ENCODE measurements around the gene PCDH10.
A peak's percentile ranks its signal among the peaks of the same experiment; 100 is the strongest.
"Not testable (repeated sequence)": the region's sequence is repeated elsewhere in the genome, so short reads cannot be mapped to it uniquely, and the experiment has no call there.

The PCDH10 gene

DNA sequence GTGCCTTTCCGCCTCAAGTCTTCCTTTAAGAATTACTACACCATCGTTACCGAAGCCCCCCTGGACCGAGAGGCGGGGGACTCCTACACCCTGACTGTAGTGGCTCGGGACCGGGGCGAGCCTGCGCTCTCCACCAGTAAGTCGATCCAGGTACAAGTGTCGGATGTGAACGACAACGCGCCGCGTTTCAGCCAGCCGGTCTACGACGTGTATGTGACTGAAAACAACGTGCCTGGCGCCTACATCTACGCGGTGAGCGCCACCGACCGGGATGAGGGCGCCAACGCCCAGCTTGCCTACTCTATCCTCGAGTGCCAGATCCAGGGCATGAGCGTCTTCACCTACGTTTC is 2.2 kb downstream of the PCDH10 start:
- no peak for DNase-seq

DNA sequence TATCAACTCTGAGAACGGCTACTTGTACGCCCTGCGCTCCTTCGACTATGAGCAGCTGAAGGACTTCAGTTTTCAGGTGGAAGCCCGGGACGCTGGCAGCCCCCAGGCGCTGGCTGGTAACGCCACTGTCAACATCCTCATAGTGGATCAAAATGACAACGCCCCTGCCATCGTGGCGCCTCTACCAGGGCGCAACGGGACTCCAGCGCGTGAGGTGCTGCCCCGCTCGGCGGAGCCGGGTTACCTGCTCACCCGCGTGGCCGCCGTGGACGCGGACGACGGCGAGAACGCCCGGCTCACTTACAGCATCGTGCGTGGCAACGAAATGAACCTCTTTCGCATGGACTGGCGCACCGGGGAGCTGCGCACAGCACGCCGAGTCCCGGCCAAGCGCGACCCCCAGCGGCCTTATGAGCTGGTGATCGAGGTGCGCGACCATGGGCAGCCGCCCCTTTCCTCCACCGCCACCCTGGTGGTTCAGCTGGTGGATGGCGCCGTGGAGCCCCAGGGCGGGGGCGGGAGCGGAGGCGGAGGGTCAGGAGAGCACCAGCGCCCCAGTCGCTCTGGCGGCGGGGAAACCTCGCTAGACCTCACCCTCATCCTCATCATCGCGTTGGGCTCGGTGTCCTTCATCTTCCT is 2.7 kb downstream of the PCDH10 start:
- DNase-seq: no peak

DNA sequence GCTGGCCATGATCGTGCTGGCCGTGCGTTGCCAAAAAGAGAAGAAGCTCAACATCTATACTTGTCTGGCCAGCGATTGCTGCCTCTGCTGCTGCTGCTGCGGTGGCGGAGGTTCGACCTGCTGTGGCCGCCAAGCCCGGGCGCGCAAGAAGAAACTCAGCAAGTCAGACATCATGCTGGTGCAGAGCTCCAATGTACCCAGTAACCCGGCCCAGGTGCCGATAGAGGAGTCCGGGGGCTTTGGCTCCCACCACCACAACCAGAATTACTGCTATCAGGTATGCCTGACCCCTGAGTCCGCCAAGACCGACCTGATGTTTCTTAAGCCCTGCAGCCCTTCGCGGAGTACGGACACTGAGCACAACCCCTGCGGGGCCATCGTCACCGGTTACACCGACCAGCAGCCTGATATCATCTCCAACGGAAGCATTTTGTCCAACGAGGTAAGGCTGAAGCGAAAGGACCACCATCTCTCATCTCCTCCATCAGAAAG is 3.3 kb downstream of the PCDH10 start:
- DNase-seq: no peak

DNA sequence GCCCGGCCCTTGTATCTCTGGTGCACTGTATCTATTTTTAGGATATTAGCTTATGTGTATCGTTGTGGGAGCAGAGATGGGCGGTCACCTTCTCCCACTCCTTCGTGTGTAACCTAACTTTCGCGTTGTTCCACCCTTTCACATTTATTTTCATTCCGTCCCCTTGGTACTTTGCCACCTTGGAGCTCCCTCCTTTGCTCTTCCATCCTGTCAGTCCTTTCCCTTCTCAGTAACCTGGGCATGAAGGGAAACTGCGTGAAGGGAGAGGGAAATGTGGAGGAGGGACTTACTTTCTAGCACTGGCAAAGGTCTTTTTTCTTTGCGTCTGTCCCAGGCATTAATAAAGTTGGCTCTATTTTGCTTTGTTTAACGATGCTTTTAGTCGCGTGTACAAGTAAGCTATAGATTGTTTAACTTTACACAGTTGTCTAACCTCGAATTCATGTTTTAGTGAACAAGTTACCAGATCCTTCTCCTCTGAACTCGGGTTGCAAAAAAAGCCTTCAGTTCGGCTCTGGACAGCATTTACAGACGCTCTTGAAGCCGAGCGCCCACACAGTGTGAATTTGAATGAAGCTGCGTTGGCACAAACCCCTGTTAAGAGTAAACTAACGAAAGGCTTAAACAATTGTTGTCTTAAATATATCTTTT is 3.9 kb downstream of the PCDH10 start:
- DNase-seq: no peak

DNA sequence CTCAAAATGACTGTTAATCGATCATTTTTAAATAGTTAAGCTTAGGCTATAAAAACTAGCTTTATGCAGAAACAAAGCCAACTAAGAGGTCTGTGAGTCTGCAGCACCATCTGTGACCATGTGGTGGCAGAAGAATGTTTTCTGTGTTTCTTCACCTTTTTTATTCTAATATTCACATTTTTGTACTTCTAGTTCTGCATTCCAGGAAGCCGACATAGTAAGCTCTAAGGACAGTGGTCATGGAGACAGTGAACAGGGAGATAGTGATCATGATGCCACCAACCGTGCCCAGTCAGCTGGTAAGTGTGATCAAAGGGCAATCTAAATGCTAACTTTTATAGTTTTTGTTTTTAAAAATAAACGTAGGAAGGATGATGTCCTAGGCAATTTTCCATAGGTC is 5.6 kb downstream of the PCDH10 start:
- DNase-seq: no peak

DNA sequence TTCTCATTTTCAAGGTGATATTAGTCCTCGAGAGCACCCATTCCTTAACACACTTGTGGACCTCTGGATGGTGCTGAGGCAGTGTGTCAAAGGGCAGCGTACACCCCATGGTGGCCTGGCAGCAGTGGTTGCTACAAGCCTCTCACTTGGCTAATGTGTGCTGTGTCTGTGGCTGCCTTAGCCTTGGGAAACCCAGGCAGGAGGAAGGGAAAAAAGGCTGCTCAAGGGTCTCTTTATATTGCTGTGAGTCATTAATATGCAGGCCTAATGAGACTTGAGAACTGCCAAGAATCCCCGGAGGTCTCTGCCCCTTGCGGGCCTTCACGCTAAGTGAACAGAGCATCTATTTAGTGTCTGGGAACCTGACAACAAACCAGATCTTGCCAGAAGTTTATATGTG is 7.0 kb downstream of the PCDH10 start:
- DNase-seq: no peak

DNA sequence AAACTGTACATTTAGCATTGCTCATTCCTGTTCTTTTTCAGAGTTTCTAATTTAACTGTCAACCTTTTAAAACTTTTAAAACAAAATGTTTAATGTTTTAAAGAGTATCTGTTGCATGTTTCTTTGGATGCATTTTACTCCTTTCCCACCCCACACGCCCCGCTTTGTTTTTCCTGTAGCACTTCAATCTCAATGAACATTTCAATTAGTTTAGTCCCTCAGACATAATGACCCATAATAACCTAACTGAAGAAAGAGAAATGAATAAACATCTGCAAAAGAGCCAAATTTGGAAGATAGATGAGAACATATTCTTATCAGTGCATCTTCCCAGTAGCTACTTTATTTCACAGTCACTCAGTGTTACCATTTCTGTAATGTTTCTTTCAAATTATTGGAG is 7.5 kb downstream of the PCDH10 start:
- DNase-seq: no peak

DNA sequence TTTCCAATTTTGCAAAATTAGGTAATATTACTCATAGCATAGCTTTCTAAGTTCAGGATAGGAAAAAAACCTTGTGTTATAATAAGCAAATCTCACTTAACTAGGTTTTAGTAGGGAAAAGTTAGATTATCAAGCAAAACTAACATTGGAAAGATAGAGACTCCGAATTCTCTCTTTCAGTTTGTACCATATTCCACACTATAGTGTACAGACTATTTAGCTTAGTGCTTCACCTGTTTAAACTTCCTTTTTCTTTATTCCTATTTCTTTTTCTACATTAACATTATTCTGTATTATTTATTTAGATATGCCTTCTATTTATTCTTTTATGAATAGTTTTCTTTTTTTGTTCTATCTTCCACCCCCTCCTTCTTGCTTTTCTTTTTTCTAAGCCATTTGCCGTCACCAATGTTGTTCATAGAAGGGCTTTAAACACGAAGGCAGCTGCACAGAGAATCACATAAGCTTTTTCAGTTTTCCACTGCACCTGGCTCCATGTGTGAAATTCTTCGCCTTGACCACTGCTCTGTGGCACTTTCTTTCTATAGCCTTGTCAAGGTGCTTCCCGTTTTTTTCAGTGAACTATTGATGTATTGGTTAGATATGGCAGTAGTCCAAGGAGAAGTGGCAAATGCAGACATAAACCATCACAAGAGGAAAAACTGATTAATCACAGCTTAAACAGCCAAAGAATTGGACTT is 8.5 kb downstream of the PCDH10 start:
- peak; percentile 47 for DNase-seq

DNA sequence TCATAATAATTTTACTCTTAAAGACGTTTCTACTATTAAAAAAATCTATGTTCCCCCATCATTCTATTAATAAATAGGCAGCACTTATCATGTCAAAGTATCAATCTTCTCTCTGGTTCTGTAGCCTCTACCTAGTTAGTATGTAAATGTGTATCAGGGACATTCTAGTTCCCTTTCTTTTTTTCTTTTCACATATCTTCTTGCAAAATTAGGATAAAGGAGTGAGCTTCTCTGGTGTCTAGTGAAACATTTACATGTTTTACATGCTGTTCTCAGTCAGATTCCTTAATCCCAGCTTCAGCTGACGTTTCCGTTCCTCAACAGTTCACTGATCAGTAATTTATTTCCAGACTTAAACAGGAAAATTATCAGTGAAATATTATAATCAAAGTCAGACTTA is 11.8 kb downstream of the PCDH10 start:
- no peak for DNase-seq

DNA sequence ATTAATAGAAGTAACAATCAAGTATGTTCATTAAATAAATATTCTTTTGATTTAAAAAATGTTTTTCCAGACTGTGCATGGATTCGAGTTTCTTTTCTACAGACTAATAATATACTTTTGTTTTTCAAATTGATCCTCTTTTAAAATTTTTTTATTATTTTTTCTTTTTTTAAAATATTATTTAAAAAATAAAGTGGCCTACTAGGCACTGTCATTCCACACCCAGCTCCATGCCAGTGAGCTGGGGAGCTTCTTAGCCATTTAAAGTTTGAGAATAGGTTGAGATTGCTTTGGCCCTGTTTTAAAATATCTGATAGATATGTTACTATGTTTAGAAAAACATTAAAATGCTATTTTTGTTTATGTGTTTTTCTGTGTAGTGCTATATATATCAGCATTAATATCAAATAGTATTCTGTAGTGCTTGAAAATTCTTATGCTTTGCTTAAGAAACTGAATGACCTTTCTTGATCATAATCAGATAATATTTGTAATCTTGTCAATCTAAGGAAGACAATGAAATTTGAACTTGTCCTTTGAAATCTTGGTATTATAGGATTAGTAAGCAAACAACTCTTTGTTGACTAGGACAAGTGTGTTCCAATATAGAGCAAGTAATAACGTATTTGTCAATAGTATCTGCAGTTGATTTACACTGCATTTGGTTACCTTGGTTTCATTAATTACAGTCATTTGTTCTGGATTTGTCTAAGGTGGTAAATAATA is 12.6 kb downstream of the PCDH10 start:
- no peak for DNase-seq

DNA sequence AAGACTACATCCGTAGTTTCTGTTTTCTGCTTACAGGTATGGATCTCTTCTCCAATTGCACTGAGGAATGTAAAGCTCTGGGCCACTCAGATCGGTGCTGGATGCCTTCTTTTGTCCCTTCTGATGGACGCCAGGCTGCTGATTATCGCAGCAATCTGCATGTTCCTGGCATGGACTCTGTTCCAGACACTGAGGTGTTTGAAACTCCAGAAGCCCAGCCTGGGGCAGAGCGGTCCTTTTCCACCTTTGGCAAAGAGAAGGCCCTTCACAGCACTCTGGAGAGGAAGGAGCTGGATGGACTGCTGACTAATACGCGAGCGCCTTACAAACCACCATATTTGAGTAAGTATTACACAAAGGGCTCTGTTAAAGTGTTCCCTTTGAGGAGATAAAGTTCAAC is 13.8 kb downstream of the PCDH10 start:
- DNase-seq: no peak

DNA sequence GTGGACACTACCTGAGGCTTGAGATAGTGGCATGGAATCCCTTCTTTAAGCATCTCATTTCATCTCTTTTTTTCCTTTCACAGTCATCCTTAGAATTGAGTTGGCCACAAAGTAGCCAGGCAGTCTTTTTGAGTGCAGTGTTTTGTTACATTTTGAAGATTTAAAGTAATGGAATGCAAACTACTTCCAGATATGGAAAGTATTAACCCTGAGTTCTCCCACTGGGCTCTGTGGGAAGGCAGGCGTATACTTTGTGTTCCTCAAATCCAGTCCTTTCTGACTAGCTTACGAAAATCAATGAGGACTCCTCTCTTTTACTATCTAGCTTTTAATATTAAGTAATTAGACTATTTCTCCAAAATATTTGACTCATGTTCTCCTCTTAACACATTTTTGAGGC is 29.9 kb downstream of the PCDH10 start:
- no peak for DNase-seq

DNA sequence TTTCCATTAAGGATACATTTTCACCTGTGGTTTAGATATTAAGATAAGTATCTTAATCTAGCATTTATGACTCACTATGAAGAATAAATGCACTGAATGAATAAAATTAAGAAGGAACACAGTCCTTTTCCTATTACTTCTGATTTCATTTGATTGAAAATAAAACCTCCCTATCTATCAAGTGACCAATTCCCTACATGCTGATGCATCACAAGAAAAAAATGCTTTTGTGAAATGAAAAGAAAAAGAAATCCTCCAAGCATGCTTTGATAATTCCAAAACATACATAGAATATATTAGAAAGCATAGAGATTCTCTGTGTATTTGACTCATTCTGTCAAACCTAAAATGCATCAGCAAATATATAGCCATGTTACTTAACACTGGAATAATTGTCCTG is 37.1 kb downstream of the PCDH10 start:
- no peak for DNase-seq

DNA sequence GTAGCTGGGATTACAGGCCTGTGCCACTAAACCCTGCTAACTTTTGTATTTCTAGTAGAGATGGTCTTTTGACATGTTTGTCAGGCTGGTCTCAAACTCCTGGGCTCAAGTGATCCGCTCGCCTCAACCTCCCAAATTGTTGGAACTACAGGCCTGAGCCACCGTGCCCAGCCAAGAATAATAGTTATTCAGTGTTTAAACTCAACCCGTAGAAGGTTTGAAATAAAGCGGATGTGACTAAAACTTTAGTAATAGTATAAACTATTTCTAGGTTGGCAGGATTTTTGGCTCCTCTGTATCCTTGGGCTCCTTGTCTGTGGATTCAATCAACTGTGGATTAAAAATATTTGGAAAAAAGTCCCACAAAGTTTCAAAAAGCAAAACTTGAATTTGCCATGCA is 37.8 kb downstream of the PCDH10 start:
- DNase-seq: no peak

DNA sequence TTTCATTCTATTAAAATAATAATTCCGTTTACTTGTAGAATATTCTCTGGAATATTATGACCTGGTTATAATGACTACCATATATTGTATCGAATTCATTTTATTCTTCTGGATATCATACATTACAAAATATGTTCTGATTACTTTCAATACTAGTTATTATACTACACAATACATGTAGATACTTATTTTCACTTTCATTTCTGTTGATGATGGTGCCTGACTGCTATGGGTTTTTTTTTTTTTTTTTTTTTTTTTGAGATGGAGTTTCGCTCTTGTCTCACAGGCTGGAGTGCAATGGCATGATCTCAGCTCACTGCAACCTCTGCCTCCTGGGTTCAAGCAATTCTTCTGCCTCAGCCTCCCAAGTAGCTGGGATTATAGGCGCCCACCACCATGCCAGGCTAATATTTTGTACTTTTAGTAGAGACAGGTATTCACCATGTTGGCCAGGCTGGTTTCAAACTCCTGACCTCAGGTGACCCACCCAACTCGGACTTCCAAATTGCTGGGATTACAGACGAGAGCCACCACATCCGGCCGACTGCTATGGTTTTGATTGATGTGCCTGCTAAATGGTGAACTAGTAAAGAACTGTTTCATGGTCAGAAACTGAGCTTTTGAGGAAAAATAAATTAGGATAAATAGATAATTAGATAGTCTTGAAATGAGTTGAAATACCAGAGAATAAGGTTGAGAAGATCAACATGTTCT is 39.5 kb downstream of the PCDH10 start:
- DNase-seq: no peak

DNA sequence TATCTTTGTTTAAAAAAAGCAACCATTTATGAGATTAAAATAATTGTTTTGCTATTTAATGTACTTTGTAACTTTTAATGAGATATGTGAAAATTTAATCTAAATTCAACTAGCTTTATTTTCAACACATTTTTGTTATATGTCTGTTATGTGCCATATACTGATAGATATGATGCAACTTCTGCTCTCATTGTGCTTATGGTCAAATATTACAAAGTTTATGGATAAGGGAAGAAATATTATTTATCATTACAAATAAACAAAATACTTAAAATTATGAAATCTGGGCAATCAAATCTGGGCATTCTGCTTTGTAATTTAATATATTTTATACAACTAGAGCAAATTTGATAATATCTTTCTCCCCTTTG is 40.0 kb downstream of the PCDH10 start:
- DNase-seq: no peak

DNA sequence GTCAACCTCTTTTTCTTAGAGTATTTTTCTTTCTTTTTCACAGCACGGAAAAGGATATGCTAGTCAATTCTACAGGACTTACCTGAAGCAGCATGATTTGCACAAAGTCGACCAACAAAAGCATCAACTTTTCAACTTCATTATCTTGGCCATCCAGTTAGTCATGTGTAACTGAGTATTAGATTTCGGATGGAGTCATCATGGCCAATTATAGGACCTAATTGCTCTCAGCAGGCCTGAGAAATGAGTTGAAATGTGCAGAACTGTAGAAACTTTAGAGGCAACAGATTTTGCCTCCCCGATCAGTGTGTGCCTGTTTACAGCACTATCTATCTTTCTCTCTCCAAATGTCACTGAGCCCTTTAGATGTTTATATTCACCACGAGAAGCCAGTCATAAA is 41.0 kb downstream of the PCDH10 start:
- no peak for DNase-seq

DNA sequence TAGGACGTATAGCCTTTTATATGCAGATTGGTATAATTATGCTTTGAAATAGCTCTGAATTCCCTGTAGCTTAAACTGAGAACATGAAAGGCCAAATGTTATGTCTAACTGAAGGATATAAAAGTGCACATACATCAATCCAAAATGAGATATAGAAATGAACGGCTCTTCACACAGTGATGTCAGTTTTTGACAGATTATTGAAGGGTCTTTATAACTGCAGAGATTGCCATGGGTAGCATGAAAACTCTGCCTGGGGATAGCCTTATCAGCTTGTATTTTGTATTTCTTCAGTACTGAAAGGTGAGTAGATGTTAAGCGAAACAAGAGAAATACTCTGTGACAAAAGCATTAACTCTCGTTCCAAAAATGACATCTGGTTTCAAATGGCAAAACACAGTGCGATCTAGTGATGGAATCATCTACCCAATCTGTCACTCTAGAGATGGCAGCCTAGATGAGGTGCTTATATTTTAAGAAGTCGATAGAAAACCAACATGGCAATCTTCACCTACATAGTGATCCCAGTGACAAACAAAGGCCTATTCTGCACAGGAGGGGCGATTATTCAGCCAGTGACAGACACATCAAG is 59.7 kb downstream of the PCDH10 start:
- no peak for DNase-seq

DNA sequence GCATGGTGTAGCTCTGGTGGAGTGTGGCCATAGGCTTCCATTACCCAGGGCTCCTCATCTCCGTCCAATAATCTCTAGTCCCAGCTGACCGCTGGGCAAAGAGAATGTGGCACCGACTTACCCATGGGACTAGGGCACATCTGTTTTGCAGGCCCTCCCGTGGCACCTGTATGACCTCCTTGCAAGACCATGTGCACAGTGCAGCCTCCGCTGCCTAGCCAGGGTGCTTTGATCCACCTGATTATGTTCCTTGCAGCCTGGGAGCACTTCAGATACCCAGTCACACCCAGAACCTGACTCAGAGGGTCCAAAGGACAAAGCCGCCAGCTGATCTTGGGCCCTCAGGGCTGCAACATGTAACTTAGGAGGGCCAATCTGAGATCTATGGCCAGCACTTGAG is 84.8 kb downstream of the PCDH10 start:
- no peak for DNase-seq

DNA sequence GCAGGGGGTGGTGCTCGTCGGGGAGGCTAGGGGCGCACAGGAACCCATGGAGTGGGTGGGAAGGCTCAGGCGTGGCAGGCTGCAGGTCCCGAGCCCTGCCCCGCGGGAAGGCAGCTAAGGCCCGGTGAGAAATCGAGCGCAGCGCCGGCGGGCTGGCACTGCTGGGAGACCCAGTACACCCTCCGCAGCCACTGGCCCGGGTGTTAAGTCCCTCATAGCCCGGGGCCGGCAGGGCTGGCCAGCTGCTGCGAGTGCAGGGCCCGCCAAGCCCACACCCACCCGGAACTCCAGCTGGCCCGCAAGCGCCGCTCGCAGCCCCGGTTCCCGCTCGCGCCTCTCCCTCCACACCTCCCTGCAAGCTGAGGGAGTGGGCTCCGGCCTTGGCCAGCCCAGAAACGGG is 91.4 kb downstream of the PCDH10 start:
- DNase-seq: not testable (repeated sequence)
